K562 (cell line): Measurements from ENCODE around the gene B3GNT9. TPM values are rescaled to one million over a fixed set of nuclear protein-coding genes. Genes with fewer than 3 reads are reported as not detected.

Source experiments
- ATAC-seq: fragments of 200-7000 bp; cut with Tn5 transposase; 3 replicates; pipeline ENCODE4 v1.9.1; 2020; ENCODE audit warnings: moderate library complexity
- BruUV-seq: library from RNA; stranded (reverse); fragments of 400-500 nt; replicated peaks from 2 replicates; lab custom pipeline; 2021; lab: Mats Ljungman, UMichigan
- CTCF ChIA-PET: fragments of 300-600 bp; formaldehyde crosslinking; extraction: SDS; loops from one replicate; lab custom pipeline; 2021; ENCODE audit warnings: low intra/inter-chr PET ratio; lab: Yijun Ruan, JAX
- POLR2A ChIA-PET: fragments of 300-600, 350-650 bp; sonication (Branson Sonifier 250); formaldehyde crosslinking; extraction: SDS; loops from one replicate; lab custom pipeline; 2021; ENCODE audit warnings: antibody characterized with exemption, inconsistent platforms; lab: Yijun Ruan, JAX
- DNase-seq, 4 experiments: peaks; one replicate each; pipeline versions ENCODE4 v3.0.0 to v3.0.0-alpha.2; 2011 to 2018; ENCODE audit warnings: low spot score in 3 of 4, mixed read lengths in 3 of 4; ENCODE audit errors: extremely low read depth in 1 of 4
- FAIRE-seq: peaks from 2 replicates; lab custom pipeline; 2011; peaks lifted over from hg19 to GRCh38; lab: Jason Lieb, UNC
- H2AFZ ChIP-seq: 2 replicates; pipeline ENCODE4 v1.6.0; 2011; ENCODE audit warnings: low read depth, low read length, control low read depth, inconsistent platforms
- H3K27ac ChIP-seq: fragments of 200-600 bp; 3 replicates; pipeline ENCODE4 v1.8.0; 2011; ENCODE audit warnings: low read depth, mild to moderate bottlenecking, control low read depth, inconsistent platforms, low read length, moderate library complexity, mixed read lengths; ENCODE audit errors: extremely low read depth
- H3K27me3 ChIP-seq, 2 experiments: fragments of 300-600 bp in 1 of 2; 2 replicates in 1 of 2; 3 replicates in 1 of 2; pipeline versions ENCODE4 v1.6.0 to v1.8.0; 2011; ENCODE audit warnings: inconsistent platforms in 2 of 2, low read length in 2 of 2, mild to moderate bottlenecking in 1 of 2, mixed read lengths in 1 of 2, moderate library complexity in 1 of 2; ENCODE audit not compliant: control insufficient read depth in 2 of 2, insufficient read depth in 2 of 2
- H3K36me3 ChIP-seq: fragments of 300-600 bp; 3 replicates; pipeline ENCODE4 v1.8.0; 2011; ENCODE audit warnings: mild to moderate bottlenecking, low read length, inconsistent platforms; ENCODE audit not compliant: control insufficient read depth, insufficient read depth
- H3K4me1 ChIP-seq, 2 experiments: fragments of 200-600 bp in 1 of 2; replicated peaks in 1 of 2; 2 replicates in 1 of 2; 3 replicates in 1 of 2; pipeline versions ENCODE4 v1.5.1 to v1.8.0; 2011; ENCODE audit warnings: inconsistent platforms in 2 of 2, low read length in 2 of 2, mild to moderate bottlenecking in 1 of 2, mixed read lengths in 1 of 2, moderate library complexity in 1 of 2; ENCODE audit not compliant: control insufficient read depth in 2 of 2, insufficient read depth in 2 of 2
- H3K4me2 ChIP-seq: 2 replicates; pipeline ENCODE4 v1.6.1; 2011; ENCODE audit warnings: low read length, control low read depth, inconsistent platforms, mixed read lengths; ENCODE audit not compliant: insufficient read depth
- H3K4me3 ChIP-seq: fragments of 200-600 bp; sonication (generic), shearing (Covaris generic); 2 replicates; pipeline ENCODE4 v1.5.1; 2016; ENCODE audit warnings: control low read depth, inconsistent platforms
- H3K79me2 ChIP-seq: fragments of 200-600 bp; 3 replicates; pipeline ENCODE4 v1.8.0; 2011; ENCODE audit warnings: low read length, inconsistent platforms; ENCODE audit not compliant: control insufficient read depth, insufficient read depth
- H3K9ac ChIP-seq, 2 experiments: 2 replicates each; pipeline versions ENCODE4 v1.6.0 to v1.6.1; 2011; ENCODE audit warnings: low read depth in 2 of 2, low read length in 2 of 2, control low read depth in 1 of 2, inconsistent platforms in 1 of 2, mild to moderate bottlenecking in 1 of 2, mixed read lengths in 1 of 2; ENCODE audit not compliant: insufficient read depth in 1 of 2
- H3K9me1 ChIP-seq: one replicate; pipeline ENCODE4 v1.6.0; 2011; ENCODE audit warnings: inconsistent platforms, mild to moderate bottlenecking, low read length, moderate library complexity; ENCODE audit not compliant: control insufficient read depth, insufficient read depth
- H3K9me3 ChIP-seq: replicated peaks from 2 replicates; pipeline ENCODE4 v1.5.1; 2011; ENCODE audit warnings: low read depth, low read length, inconsistent platforms; ENCODE audit not compliant: control insufficient read depth, insufficient read depth
- H4K20me1 ChIP-seq: replicated peaks from 2 replicates; pipeline ENCODE4 v1.6.1; 2011; ENCODE audit warnings: low read length, inconsistent platforms, mixed read lengths; ENCODE audit not compliant: control insufficient read depth, insufficient read depth
- EGR1 ChIP-seq: fragments of 450-650 bp; conservative IDR thresholded peaks from 2 replicates; pipeline ENCODE4 v1.6.1; 2017; ENCODE audit warnings: mild to moderate bottlenecking
- HCFC1 ChIP-seq: IDR thresholded peaks from 2 replicates; pipeline ENCODE4 v1.6.1; 2012; ENCODE audit warnings: low read depth, low read length, improper control_type of control experiment
- POLR2G ChIP-seq: fragments of 200-400 bp; formaldehyde crosslinking; IDR thresholded peaks from 2 replicates; pipeline ENCODE4 v1.6.1; 2017; ENCODE audit warnings: low read depth, mild to moderate bottlenecking, antibody characterized with exemption, low read length, moderate library complexity
- RBM22 ChIP-seq: fragments of 200-400 bp; formaldehyde crosslinking; IDR thresholded peaks from 2 replicates; pipeline ENCODE4 v1.6.1; 2018; ENCODE audit warnings: low read length, low read depth; ENCODE audit not compliant: poor library complexity, severe bottlenecking
- ZBTB33 ChIP-seq: sonication (generic); formaldehyde crosslinking; IDR thresholded peaks from 2 replicates; pipeline ENCODE4 v1.8.1; 2023; ENCODE audit warnings: mild to moderate bottlenecking, missing genetic modification reagents
- ZBTB7A ChIP-seq: IDR thresholded peaks from 2 replicates; pipeline ENCODE4 v1.6.1; 2011; ENCODE audit warnings: low read depth, mild to moderate bottlenecking, low read length, moderate library complexity, borderline replicate concordance; ENCODE audit not compliant: control insufficient read depth
- WGBS: fragments of 100-300 bp; shearing (Covaris generic); methylation state at CpG from one replicate; pipeline ENCODE4 v1.1.6; 2016; ENCODE audit warnings: low coverage, mixed read lengths; ENCODE audit not compliant: insufficient coverage; ENCODE audit errors: missing lambda C conversion rate; 5-methylcytosine and 5-hydroxymethylcytosine counted together
- in situ Hi-C: fragments of 300-500 bp; cut with MboI; formaldehyde crosslinking; loops from 4 replicates; pipeline ENCODE4 v1.15.0; 2018; ENCODE audit warnings: inconsistent platforms, mixed read lengths
- intact Hi-C: fragments of 100-400 bp; cut with micrococcal nuclease; formaldehyde crosslinking; loops from 2 replicates; pipeline ENCODE4 v1.14.2; 2022
- polyA plus RNA-seq, 8 experiments: library from polyadenylated mRNA; depleted of rRNA in 4 of 8; stranded (reverse) in 5 of 8; unstranded in 3 of 8; fragments of >200 nt; fragmentation: Nextera tagmentation in 2 of 8; fragmentation: Illumina TruSeq in 1 of 8; extraction: Ambion mirVana in 2 of 8; extraction: Trizol in 1 of 8; gene quantifications; 2 replicates each; pipeline versions ENCODE4 v1.2.1 to v1.2.3, GENCODE V29; 2011 to 2014; ENCODE audit warnings: inconsistent platforms in 1 of 8, missing spikeins in 1 of 8
- total RNA-seq, 7 experiments: library from RNA; depleted of rRNA in 6 of 7; stranded (reverse); fragments of >200 nt in 6 of 7; fragmentation: Illumina TruSeq in 2 of 7; extraction: Trizol in 2 of 7; gene quantifications; 2 replicates each; pipeline versions ENCODE4 v1.2.1 to v1.2.3, GENCODE V29; 2011 to 2021; ENCODE audit warnings: low replicate concordance in 1 of 7
- TF ChIP-seq, protein P1 (sequence below): fragments of 450-650 bp; formaldehyde crosslinking; IDR thresholded peaks from 2 replicates; pipeline ENCODE4 v1.4.0; 2020; ENCODE audit warnings: mild to moderate bottlenecking, moderate library complexity
- TF ChIP-seq, protein P2 (sequence below): sonication (generic); formaldehyde crosslinking; IDR thresholded peaks from 2 replicates; pipeline ENCODE4 v1.8.0; 2022; ENCODE audit warnings: missing genetic modification reagents, mild to moderate bottlenecking, moderate library complexity, borderline replicate concordance
- TF ChIP-seq, protein P3 (sequence below): IDR thresholded peaks from 2 replicates; pipeline ENCODE4 v1.6.1; 2014; ENCODE audit warnings: antibody characterized with exemption

B3GNT9 gene
- total and polyA plus RNA-seq, 9 of the 15 experiments (the other 6 are each of a cell fraction or from before 2014, with no cell fraction given): 0.01 to 1.8 (median 1.1) TPM; not detected in 1

- H3K4me2 ChIP-seq: peak overlapping the region; percentile 49
- H3K4me3 ChIP-seq: peak overlapping the region; percentile 37
- CTCF ChIA-PET: no interaction called here
Measured at GRCh38 chr16:67150047-67150832, 558 bp downstream of the B3GNT9 start.

More at GRCh38 chr16:67150047-67150832, 558 bp downstream of the B3GNT9 start:
- no peaks in the 10 kb centered on the region for H3K9me1 ChIP-seq
- no peak overlapping the region for H3K27ac ChIP-seq
- WGBS: 66% methylated on average over 24 of the region's 94 CpGs
- no peaks in the 10 kb centered on the region for H3K9me3 ChIP-seq
- POLR2A ChIA-PET: interaction anchor here (0.5 to 1.1 kb wide), 5 partner anchors 9 to 232 kb away, joined by 3 to 5 read pairs (median 3); partner anchors contain the start of gene CDH16
- H3K36me3 ChIP-seq: peaks cover 38% of the 10 kb centered on the region; the same call in 2 of the 3 replicates
- H2AFZ ChIP-seq: 0 out of 2 replicates have a peak overlapping the region, but pooled peaks have one; percentile 62
- in situ Hi-C loops (loop anchor here (25.0 kb wide), 1 partner anchor 188 kb away; the partner anchor contains the start of gene CES3), intact Hi-C loops (no loop called here)
- H4K20me1 ChIP-seq: peaks cover under 1% of the 10 kb centered on the region; the same call in 1 of the 2 replicates
- DNase-seq (peak in 3 of 4 experiments; percentile 53 to 81 (median 75)), FAIRE-seq (no peak), ATAC-seq (peak; percentile 7)
- H3K4me1 ChIP-seq: peaks cover 0 to 35% of the 10 kb centered on the region in 2 experiments; a peak in 4 of 5 replicates
- no TSS peak for BruUV-seq
- no peaks in the 10 kb centered on the region for H3K79me2 ChIP-seq
- TF ChIP-seq, protein P1, sequence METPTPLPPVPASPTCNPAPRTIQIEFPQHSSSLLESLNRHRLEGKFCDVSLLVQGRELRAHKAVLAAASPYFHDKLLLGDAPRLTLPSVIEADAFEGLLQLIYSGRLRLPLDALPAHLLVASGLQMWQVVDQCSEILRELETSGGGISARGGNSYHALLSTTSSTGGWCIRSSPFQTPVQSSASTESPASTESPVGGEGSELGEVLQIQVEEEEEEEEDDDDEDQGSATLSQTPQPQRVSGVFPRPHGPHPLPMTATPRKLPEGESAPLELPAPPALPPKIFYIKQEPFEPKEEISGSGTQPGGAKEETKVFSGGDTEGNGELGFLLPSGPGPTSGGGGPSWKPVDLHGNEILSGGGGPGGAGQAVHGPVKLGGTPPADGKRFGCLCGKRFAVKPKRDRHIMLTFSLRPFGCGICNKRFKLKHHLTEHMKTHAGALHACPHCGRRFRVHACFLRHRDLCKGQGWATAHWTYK (CRISPR knock-in tag): no peak
- TF ChIP-seq, protein P2, sequence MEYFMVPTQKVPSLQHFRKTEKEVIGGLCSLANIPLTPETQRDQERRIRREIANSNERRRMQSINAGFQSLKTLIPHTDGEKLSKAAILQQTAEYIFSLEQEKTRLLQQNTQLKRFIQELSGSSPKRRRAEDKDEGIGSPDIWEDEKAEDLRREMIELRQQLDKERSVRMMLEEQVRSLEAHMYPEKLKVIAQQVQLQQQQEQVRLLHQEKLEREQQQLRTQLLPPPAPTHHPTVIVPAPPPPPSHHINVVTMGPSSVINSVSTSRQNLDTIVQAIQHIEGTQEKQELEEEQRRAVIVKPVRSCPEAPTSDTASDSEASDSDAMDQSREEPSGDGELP (CRISPR knock-in tag): 0 out of 2 replicates have a peak, but pooled peaks have one; percentile 9
- TF ChIP-seq ZBTB33: peak; percentile 82; the same call in 1 of the 2 replicates
- 0 out of 2 replicates have a peak, but pooled peaks have one; percentile 40 for TF ChIP-seq ZBTB7A
- TF ChIP-seq HCFC1: no peak
- TF ChIP-seq, protein P3, sequence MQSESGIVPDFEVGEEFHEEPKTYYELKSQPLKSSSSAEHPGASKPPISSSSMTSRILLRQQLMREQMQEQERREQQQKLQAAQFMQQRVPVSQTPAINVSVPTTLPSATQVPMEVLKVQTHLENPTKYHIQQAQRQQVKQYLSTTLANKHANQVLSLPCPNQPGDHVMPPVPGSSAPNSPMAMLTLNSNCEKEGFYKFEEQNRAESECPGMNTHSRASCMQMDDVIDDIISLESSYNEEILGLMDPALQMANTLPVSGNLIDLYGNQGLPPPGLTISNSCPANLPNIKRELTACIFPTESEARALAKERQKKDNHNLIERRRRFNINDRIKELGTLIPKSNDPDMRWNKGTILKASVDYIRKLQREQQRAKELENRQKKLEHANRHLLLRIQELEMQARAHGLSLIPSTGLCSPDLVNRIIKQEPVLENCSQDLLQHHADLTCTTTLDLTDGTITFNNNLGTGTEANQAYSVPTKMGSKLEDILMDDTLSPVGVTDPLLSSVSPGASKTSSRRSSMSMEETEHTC: no peak
- TF ChIP-seq EGR1: peak; percentile 64
- TF ChIP-seq POLR2G: peak; percentile 71
- TF ChIP-seq RBM22: peak; percentile 13
- no peaks in the 10 kb centered on the region for H3K27me3 ChIP-seq
- peak overlapping the region in 1 of 2 experiments; percentile 41; a peak in 3 of 4 replicates for H3K9ac ChIP-seq
